BE2C (cell line): ENCODE data around the gene PPP2R2B.
"Not testable (repeated sequence)": the region's sequence is repeated elsewhere in the genome, so short reads cannot be mapped to it uniquely, and the experiment has no call there.

Experiments
- DNase-seq: peaks from one replicate; pipeline ENCODE4 v3.0.0-alpha.2; 2020
- H3K27me3 ChIP-seq: fragments of 250-450 bp; sonication (Bioruptor Pico); 2 replicates; pipeline ENCODE4 v1.5.1; 2020; ENCODE audit warnings: mild to moderate bottlenecking
- H3K36me3 ChIP-seq: fragments of 250-450 bp; sonication (Bioruptor Pico); 2 replicates; pipeline ENCODE4 v1.5.1; 2020; ENCODE audit warnings: mild to moderate bottlenecking
- H3K4me1 ChIP-seq: fragments of 250-450 bp; sonication (Bioruptor Pico); 2 replicates; pipeline ENCODE4 v1.5.1; 2020
- H3K4me3 ChIP-seq: 2 replicates; pipeline ENCODE4 v1.5.1; 2011; ENCODE audit warnings: low read depth, low read length
- H3K9me3 ChIP-seq: fragments of 250-450 bp; sonication (Bioruptor Pico); 2 replicates; pipeline ENCODE4 v1.5.1; 2020
- TF ChIP-seq, protein P1 (sequence below): IDR thresholded peaks from 2 replicates; pipeline ENCODE4 v1.5.1; 2012; ENCODE audit warnings: mild to moderate bottlenecking, low read depth, low read length

PPP2R2B gene

DNA sequence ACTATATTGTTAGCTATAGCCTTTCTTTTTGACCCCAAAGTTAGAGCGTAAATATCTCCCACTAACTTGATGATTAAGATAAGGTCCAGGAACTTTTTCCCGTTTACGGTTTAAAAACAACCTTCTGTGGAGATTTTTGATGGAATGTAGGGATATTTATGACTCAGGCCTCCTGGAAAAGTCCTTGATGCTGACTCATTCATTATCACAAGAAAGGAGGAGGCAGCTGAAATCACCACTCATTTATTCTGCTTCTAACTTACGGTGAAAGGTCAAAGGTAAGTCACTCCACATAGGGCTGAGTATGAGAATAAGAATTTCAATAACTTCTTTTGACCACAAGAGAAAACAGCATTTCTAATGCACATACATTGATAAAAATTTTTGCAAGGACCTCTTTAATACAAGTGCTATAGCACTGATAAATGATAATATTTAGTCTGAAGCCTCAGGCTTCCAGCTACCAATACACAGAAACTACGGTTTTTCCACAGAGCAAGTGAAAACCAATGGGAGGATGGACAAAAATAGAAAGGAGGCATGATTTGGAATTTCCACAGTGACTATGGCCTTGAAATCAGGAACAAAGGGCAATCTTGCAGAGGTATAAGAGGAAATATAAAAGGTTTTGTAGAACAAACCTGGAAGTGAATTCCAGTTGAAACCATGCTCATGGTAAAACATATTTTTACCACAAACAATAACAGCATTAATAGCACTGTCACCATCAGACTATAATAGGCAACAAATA lies 146.5 kb downstream of the PPP2R2B start:
- H3K27me3 ChIP-seq, result no peaks in the 10 kb centered on the region
- H3K4me3 ChIP-seq, result no peak overlapping the region
- no peaks in the 10 kb centered on the region for H3K4me1 ChIP-seq
- H3K36me3 ChIP-seq, result no peaks in the 10 kb centered on the region
- TF ChIP-seq, protein P1, sequence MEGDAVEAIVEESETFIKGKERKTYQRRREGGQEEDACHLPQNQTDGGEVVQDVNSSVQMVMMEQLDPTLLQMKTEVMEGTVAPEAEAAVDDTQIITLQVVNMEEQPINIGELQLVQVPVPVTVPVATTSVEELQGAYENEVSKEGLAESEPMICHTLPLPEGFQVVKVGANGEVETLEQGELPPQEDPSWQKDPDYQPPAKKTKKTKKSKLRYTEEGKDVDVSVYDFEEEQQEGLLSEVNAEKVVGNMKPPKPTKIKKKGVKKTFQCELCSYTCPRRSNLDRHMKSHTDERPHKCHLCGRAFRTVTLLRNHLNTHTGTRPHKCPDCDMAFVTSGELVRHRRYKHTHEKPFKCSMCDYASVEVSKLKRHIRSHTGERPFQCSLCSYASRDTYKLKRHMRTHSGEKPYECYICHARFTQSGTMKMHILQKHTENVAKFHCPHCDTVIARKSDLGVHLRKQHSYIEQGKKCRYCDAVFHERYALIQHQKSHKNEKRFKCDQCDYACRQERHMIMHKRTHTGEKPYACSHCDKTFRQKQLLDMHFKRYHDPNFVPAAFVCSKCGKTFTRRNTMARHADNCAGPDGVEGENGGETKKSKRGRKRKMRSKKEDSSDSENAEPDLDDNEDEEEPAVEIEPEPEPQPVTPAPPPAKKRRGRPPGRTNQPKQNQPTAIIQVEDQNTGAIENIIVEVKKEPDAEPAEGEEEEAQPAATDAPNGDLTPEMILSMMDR, result no peak
- H3K9me3 ChIP-seq, result peaks cover 11% of the 10 kb centered on the region; the same call in 1 of the 2 replicates
- no peak for DNase-seq

DNA sequence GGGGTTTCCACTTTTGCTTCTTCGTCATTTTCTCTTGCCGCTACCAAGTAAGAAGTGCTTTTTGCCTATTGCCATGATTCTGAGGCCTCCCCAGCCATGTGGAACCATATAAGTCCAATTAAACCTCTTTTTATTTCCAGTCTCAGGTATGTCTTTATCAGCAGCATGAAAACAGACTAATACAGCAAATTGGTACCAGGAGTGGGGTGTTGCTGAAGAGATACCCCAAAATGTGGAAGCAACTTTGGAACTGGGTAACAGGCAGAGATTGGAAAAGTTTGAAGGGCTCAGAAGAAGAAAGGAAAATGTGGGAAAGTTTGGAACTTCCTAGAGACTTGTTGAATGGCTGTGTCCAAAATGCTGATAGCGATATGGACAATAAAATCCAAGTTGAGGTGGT lies 149.8 kb downstream of the PPP2R2B start:
- H3K27me3 ChIP-seq, H3K4me3 ChIP-seq, H3K36me3 ChIP-seq, H3K4me1 ChIP-seq, DNase-seq: not testable (repeated sequence)
- peaks cover 11% of the 10 kb centered on the region; the same call in 1 of the 2 replicates for H3K9me3 ChIP-seq

DNA sequence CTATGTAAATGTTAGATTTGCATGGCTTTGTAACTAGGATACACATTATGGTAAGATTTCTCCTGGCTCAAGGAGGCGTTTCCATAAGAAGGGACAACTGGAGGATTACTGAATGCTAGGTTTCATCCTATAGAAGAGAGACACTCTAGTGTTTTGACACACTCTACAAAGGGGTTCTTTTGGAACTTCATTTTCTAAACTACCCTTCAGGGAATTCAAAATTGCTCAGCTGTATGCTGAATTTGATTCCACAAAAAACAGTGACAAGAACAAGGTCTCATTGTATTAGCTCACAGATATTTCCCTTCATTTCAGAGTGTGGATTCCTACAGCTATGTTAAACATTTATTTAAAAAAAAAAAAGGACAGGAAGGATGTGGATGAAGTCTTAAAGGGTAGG lies 151.7 kb downstream of the PPP2R2B start:
- Histone ChIP-seq H3K4me1 (no peaks in the 10 kb centered on the region), H3K4me3 (no peak overlapping the region), H3K27me3 (no peaks in the 10 kb centered on the region), H3K9me3 (peaks cover 11% of the 10 kb centered on the region; the same call in 1 of the 2 replicates), H3K36me3 (no peaks in the 10 kb centered on the region)
- TF ChIP-seq, protein P1, result no peak
- no peak for DNase-seq

DNA sequence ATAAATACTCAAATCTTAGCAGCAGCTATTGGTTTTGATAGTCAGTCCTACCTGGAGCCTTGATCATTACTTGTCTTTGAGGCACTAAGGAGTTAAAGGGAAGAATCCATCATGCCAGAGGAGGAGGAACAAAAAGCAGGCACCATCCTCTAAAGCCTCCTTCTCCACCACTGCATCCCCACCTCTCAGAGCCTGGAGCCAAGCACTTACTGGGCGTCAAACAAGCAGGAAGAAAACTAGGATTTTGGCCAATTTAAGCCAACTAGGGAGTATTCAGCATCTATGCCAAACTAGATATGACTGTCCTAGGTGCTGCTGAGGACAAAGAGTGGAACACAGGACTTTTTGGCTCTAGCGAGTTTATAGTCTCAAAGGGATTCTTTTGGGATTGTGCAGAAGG lies 152.5 kb downstream of the PPP2R2B start:
- no peak for DNase-seq
- H3K4me1 ChIP-seq, result no peaks in the 10 kb centered on the region; the same call in 1 of the 2 replicates
- H3K27me3 ChIP-seq, result no peaks in the 10 kb centered on the region
- H3K9me3 ChIP-seq, result peaks cover 11% of the 10 kb centered on the region; the same call in 1 of the 2 replicates
- no peak overlapping the region for H3K4me3 ChIP-seq
- TF ChIP-seq, protein P1, result no peak
- H3K36me3 ChIP-seq, result no peaks in the 10 kb centered on the region

DNA sequence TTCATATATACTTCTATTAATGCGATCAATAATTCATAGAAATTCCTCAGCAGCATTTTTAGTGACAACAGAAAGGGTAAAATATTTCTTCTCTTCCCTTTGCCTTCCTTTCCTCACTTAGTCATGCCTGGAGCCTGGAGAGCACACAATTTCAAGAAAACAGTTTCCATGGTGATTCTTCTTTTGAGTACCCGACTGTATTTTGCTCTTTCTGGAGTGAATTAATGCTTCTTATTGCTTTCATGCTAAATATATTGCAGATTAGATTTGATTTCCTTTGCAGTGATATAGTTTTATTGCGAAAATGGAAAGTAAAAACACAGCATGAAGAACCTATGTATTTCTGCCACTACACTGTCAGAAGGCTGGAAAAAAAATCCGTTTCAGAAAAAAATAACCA lies 153.5 kb downstream of the PPP2R2B start:
- peaks cover 11% of the 10 kb centered on the region; the same call in 1 of the 2 replicates for H3K9me3 ChIP-seq
- no peak overlapping the region for H3K4me3 ChIP-seq
- no peaks in the 10 kb centered on the region for H3K36me3 ChIP-seq
- TF ChIP-seq, protein P1, result no peak
- no peak for DNase-seq
- H3K4me1 ChIP-seq, result no peaks in the 10 kb centered on the region; the same call in 1 of the 2 replicates
- H3K27me3 ChIP-seq, result no peaks in the 10 kb centered on the region

DNA sequence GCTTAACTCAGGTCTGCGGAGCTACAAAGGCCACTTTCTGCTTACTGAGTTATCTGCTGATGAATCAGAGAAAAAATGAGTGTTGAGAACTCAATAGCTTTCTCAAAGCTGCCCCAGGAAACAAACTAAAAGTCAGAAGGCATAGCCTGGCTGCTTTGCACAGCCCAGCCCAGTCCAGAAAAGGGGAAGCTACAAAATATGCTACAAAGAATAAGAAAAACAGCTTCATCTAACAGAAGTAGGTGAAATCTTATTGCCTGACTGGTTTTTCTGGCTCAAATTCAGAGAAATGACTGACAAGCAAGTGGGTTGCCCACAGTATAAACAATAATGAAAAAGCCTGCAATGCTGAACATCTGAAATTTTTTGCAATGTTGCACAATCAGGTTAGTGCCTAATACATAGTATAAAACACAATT lies 156.2 kb downstream of the PPP2R2B start:
- H3K9me3 ChIP-seq, result no peaks in the 10 kb centered on the region
- no peak for DNase-seq
- no peak overlapping the region for H3K4me3 ChIP-seq
- no peaks in the 10 kb centered on the region for H3K27me3 ChIP-seq
- TF ChIP-seq, protein P1, result no peak
- no peaks in the 10 kb centered on the region for H3K36me3 ChIP-seq
- peaks cover under 1% of the 10 kb centered on the region for H3K4me1 ChIP-seq
